Posterior cingulate gyrus (tissue), 11 donors: ENCODE results near the gene SNX3.
"Not testable (repeated sequence)": the region's sequence is repeated elsewhere in the genome, so short reads cannot be mapped to it uniquely, and the experiment has no call there.

Experiments
- DNase-seq, 10 donors: peaks; one replicate each; pipeline versions ENCODE4 v3.0.0 to v3.0.0-alpha.2; 2020 to 2021; ENCODE audit warnings: mixed read lengths in 3 of 10
- intact Hi-C: fragments of 100-400 bp; cut with DNase I; formaldehyde crosslinking; loops from one replicate; pipeline ENCODE4 v1.15.1; 2023

The SNX3 gene

DNA sequence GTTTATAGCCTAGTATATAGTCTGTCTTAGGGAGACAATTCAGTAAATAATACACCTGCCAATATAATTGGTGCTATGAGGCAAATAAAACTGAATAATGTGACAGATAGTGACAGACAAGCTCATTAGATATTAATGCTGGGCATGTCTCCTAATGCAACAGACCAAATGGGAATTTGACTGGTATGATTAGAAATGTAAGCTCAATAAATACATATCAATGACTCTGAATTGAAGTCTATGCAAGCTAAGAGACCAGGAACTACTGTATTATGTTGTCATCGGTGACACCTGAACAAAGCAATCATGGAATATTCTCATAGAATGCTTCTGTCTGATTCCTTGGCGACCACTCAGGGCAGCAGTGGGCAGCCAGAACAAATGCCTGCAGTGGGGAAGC is 2.5 kb upstream of the SNX3 start:
- intact Hi-C loops: loop anchor here (10.0 kb wide), 1 partner anchor 149 kb away; no protein-coding TSS in a partner anchor
- no peak for DNase-seq

DNA sequence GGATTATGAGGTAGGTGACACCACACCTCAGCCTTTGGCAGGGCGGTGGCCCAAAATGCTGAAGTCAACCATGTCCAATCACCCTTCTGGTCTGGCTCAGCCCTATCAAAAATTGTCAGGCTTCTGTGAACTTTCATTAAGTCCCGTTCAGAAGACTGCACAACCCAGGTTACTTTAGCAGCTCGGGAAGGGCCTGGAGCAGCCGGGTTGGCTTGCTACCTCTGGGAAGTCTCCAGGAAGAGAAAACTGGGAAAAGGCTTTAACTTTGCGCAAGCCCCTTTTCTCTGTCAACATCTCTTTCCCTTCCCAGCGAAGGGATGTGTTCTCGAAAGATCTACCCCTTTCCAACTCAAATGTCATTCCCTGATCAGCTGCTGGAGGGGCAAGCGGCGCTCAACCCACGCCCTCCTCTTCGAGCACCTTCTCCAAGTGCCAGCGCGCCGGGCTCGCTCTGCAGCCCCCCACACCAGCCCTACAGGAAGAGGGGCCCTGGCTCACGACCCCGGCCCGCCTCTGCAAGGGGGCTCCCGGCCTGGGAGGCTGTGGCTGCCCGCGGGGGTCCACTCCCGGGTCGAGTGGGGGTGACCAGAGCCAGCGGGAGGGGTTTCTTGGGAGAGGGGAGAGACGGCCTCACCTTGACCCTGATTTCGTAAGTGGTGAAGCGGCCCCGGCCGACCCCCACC is 573 bp downstream of the SNX3 start:
- intact Hi-C loops: loop anchor here (10.0 kb wide), 1 partner anchor 145 kb away; no protein-coding TSS in a partner anchor
- DNase-seq: peak in 7 of 10 donors; percentile 25 to 89 (median 35)

DNA sequence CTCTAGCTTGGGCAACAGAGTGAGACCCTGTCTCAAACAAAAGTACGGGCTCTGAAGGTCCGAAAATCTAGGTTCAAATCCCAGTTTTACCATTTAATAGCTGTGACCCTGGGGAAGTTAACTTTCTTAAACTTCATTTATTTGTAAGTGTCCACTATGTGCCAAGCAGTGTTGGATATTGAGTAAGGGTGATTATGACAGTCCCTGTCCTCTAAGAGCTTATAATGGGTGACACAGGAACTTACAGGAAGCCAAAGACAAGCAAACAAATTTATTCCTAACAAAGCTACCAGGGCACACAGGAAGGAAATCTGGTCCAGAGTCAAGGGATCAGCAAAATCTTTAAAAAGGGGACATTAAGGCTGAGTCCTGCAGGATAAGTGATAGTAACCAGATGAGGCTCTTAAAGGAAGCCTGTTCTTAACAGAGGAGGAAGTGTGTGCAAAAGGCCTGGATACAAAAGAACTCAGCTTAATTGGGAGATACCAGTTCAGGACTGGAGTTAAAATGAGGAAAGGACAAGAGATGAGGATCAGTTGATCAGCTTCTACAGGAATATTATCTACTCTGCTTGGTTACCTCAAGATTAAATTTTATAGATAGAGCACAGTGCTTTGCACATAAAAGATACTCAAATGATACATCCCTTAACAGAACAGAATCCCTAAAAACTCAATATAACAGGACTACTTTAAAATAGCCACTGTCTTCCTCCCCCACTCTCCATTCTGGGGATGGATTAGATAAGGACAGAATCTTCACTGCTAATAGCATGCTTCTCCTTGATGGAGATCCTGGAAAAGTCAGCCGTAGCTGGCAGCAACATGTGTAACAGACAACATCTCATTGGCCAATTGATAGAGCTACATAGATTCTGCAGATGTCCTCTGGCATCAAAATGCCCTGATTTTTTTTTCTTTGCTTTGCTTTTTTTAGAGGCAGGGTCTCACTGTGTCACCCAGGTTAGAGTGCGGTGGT is 6.1 kb downstream of the SNX3 start:
- intact Hi-C loops: no loop called here
- DNase-seq: no peak

DNA sequence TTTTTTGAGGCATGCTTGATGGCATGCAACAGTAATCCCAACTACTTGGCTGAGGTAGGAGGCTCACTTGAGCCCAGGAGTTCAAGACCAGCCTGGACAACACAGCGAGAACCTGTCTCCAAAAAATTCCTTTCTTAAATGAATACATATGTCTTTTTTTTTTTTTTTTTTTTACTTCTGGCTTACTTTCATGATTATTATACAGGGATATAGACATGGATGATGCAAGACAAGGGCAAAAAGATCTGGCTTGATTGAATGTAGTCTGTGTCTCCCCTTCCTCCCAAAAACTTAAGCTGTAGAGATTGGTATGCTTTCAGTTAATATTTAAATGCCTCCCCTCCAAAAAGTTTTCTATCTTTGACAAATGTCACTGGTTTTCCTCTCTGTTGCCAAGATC is 7.6 kb downstream of the SNX3 start:
- intact Hi-C loops: no loop called here
- DNase-seq: no peak

DNA sequence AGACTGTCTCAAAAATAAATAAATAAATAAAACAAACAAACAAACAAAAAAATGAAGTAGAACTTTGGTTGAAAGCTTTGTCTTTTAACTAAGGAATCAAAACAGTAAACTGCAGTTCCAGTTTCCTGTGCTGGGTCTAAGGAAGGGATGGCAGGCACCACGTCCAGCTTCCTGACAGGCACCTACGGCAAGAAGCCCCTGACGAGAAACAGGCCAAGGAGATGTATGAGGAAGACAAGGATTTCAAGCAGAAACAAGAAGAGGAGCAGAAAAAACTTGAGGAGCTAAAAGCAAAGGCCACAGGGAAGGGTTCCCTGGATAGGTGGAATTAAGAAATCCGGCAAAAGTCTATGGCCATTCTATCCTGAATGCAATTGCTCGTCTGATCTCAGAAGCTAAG is 8.8 kb downstream of the SNX3 start:
- no peak for DNase-seq
- intact Hi-C loops: no loop called here

DNA sequence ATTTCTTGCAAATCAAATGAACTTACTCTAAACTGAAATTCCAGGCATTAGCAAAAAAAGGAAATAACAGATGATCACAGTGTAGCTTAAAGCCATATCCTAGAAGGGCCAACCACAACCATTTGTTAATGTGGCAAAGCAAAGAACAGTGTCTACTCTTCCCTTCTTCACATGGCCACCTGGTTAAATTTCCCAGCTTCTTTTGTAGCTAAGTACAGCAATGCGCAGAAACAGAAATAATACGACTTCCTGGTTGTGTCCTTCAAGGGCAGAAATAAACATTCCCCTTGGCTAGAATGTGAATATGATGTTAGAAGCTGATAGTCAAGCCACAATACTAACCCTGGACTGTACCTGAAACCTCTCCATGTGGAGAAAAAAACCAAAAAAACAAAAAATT is 9.6 kb downstream of the SNX3 start:
- intact Hi-C loops: no loop called here
- DNase-seq: no peak

DNA sequence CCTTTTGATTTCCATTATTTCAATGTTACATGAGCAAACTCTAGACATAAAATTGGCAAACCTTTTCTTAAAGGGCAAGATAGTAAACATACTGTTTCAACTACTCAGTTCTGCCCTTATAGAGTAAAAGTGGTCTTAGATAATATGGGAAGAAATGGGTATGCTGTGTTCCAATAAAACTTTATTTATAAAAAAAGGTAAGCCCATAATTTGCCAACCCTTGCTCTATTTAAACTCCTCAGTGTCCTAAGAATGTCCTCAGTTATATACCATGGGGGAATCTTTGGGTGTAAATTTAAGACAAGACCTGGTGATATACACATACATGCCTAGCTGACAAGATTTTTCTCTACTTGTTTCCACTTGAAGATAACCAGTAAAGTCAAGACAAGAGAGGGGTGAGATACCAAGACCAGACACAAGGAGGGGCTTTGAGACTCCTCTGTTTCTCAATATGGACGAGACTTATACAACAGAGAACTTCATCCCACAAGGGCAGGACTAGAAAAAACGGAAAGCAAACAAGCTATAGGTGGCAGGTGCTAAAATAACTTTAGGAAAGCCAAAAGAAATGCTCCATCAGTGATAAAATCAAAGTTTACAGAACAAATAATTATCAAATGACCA is 10.5 kb downstream of the SNX3 start:
- intact Hi-C loops: no loop called here
- DNase-seq: no peak

DNA sequence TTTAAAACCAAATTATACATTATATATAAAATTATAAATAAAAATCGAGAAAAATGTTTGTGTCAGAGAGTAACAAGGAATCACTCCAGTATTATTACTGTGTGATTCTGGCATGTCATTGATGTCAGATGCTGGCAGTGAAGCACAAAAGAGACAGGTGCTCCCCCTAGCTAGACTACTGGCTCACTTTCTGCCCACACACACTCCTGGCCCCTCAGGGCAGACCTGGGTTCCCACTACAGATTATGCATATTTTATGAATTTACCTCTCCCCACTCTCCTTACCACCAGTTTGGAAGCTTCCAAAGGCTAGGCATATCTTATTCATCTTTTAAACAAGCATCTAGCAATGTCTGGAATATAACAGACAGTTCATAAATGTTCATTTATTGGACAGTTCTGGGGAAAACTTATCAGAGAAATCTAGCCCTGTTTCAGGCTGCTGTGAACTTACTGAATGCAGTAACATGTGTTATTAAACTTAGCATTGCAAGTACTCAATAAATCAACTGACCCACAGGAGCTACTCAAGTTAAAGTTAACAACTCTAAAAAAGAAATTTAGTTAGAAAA is 12.8 kb downstream of the SNX3 start:
- intact Hi-C loops: no loop called here
- DNase-seq: no peak

DNA sequence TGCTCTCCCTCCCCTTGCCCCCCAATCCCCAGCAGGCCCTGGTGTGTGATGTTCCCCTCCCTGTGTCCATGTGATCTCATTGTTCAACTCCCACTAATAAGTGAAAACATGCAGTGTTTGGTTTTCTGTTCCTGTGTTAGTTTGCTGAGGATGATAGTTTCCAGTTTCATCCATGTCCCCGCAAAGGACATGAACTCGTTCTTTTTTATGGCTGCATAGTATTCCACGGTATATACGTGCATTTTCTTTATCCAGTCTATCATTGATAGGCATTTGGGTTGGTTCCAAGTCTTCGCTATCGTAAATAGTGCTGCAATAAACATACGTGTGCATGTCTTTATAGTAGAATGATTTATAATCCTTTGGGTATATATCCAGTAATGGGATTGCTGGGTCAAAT is 15.7 kb downstream of the SNX3 start:
- intact Hi-C loops, DNase-seq: not testable (repeated sequence)

DNA sequence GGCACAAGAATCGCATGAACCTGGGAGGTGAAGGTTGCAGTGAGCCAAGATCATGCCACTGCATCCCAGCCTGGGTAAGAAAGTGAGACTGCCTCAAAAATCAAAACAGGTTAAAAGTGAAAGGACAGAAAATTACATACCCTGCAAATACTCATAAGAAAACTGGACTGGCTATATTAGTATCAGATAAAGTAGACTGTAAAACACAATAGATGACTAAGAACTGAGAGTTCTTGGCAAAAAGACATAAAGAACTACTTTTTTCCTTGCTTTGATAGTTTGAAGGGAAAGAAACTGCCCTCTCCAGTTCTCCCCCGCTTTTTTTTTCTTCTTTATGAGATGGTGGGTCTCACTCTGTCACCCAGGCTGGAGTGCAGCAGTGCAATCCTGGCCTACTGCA is 17.0 kb downstream of the SNX3 start:
- no peak for DNase-seq
- intact Hi-C loops: no loop called here

DNA sequence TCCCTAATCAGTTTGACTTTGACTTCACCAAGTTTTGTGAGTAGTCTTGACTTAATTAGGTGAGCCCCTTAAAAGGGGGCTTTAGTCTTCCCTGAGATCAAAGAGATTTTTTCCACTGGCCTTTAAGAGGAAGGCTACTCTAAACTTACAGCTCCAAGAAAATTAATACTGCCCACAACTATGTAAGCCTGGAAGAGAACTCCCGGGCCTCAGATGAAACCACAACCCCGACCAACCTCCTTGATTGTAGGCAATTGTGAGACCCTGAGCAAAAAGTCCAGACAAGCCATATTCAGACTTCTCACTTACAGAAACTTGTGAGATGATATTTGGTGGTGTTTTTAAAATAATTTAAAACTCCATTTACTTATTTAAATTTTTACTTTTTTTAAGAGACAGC is 18.1 kb downstream of the SNX3 start:
- intact Hi-C loops: no loop called here
- DNase-seq: no peak

DNA sequence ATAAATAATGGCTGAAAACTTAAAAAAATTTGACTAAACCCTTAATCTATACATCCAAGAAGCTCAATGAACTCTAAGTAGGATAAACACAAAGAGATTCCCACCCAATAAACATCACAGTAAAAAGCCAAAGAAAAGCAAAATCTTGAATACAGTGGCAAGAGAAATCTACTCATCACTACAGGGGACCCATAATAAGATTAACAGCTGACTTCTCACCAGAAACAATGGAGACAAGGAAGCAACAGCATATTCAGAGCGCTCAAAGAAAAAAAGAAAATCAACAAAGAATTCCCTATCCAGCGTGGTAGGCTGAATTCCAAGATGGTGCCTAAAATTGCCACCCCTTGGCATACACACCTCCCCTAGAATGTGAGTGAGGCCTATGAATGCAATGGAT is 18.6 kb downstream of the SNX3 start:
- intact Hi-C loops: no loop called here
- no peak for DNase-seq

DNA sequence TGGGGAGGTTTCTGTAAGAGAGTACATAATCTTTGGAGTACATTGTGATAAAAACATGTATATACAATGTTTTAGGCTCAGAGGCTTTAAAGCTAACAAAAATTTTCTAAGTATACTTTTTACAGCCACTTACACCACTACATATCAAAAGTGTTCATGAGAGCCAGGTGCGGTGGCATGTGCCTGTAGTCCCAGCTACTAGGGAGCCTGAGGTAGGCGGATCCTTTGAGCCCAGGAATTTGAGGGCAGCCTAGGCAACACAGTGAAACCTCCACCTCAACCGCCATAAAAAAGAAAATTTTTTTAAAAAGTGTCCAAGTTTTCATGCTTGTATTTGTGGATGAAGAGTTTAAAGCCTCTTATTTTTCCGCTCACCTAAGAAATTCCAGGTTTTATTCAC is 22.5 kb downstream of the SNX3 start:
- intact Hi-C loops: no loop called here

DNA sequence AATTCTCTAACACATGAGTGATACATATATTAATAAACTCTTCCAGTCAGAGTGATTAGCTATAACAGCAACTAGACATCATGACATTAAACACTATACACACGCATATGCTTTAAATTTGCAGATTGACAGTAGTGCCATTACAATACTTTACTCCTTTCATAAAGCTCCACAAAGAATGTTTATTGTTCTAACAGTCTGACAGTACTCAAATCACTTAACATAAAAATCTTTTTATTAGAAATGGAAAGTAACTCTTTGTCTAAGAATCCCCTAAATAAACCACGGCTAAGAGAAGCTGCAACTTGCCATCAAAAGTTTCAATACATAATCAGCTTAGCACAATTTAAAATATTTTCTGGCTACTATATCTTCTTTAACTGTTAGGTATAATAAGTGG is 24.0 kb downstream of the SNX3 start:
- DNase-seq: no peak
- intact Hi-C loops: no loop called here

More for the DNA sequence above, 22.5 kb downstream of the SNX3 start:
- DNase-seq: no peak

DNA sequence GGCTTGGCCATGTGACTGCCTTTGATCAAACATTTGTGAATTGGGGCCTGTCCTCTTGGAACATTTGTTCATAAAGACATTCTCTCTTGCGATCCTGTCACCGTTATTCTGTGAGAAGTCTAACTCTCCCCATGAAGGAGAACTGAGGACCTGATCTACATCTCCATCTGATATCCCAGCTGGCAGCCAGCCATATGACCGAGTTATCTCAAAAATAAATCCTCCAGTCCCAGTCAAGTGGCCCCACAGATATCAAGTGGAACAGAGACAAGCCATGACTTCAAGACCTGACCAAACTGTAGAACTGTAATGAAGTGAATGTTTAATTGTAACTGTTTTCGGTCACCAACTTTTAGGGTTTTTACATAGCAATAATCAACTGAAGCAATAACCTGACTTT is 25.7 kb downstream of the SNX3 start:
- intact Hi-C loops: no loop called here
- no peak for DNase-seq

DNA sequence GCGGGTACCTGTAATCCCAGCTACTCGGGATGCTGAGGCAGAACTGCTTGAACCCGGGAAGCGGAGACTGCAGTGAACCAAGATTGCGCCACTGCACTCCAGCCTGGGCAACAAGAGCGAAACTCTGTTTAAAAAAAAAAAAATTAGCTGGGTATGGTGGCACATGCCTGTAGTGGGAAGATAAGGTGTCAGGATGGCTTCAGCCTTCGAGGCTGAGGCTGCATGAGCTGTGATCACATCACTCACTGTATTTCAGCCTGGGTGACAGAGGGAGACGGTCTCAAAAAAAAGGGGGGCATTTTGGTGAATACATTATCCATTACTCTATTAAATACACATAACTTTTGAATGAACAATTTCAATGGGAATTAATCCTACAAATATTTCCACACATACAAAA is 32.4 kb downstream of the SNX3 start:
- peak in 1 of 10 donors; percentile 49 for DNase-seq
- intact Hi-C loops: no loop called here

DNA sequence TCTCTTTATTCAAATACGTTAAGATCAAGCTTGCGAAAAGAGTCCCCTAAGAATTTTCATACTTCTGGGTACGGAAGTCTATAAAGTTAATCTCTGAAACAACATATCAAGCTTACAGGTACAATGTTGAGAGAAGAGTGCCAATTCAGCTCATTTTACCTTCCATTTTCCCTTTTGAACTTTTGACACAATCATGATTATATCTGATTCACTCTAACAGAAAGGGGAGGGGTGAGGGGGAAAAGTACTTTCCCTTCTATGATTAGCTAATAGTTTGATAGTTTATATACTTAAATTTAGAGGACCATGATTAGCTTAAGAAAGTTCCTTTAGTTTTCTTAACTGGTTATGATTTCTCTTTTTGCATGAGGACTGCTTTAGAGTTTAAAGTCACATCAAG is 33.5 kb downstream of the SNX3 start:
- DNase-seq: no peak
- intact Hi-C loops: no loop called here

DNA sequence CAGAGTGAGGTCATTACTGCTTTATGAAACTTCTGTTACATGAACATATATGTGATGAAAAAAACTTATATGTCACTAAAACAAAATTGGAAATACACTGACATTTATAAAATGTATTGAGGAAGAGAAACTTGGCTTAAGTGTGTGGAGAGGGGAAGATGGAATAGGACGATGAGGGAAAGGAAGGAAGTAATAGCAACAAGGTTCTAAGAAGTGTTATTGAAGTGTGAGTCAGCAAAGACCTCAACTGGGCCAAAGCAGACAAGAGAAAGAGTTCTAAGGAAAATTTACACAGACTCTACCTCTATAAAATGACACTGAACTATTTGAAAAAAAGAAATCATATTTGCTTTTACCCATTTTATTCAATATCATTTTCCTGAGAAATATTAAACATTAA is 38.3 kb downstream of the SNX3 start:
- no peak for DNase-seq

DNA sequence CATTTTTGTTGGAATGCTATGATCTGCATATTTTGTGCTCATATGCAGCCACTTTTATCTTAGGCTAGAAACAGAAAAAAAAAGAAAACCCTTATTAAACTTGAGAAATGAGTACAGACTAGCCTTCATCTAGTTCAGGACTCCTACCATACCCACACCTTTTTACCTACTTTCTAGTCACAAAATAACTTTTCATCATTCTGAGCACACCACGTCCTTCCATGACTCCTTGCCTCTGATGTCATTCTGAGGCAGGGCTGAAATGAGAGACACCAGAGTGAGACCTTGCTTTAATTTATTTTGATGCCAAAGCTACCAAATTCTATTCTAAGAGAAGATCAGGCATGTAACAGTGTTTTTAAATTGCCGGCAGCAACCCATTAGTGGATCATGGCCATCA is 38.8 kb downstream of the SNX3 start:
- no peak for DNase-seq
- intact Hi-C loops: no loop called here

More for the DNA sequence above, 38.3 kb downstream of the SNX3 start:
- intact Hi-C loops: no loop called here

DNA sequence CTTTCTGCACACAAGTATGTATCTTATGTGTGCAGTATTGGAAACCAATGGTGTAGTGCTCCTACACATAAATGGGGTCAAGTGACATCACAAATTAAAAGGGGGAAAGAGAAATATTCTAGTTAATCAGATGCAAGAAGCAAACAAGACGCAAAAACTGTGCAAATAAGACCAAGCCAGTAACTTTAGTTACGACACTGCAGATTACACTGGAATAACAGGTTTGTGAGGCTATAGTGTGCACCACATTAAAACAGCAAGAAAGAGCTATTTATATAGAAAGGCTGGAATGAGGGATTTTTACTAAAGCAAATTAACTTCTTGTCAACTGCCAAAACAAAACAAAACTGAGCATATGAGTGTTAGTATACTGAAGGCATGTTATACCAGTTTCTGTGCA is 49.2 kb downstream of the SNX3 start:
- intact Hi-C loops: no loop called here
- no peak for DNase-seq

DNA sequence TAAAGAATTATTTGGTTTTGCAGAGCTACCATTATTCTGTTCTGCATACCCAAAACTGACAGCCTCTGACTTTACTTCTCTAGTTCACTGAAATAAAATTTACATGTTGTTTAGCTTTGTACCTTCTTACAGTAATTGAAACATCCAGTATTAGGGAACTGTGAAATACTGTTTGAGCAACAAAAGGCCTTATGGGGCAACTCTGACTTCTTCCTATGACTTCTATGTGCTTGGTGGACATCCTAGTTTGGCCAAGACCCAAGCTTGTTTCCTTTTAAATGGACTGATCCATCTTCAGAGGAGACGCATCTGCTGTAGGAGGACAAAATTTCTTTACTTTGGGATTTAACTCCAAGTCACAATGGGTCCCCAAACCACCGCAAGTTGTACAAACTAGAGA is 50.3 kb downstream of the SNX3 start:
- no peak for DNase-seq
- intact Hi-C loops: no loop called here
